Breast epithelium (tissue), 3 donors: Measurements from ENCODE around the gene SPG11.

Source experiments
- POLR2AphosphoS5 ChIP-seq, 3 donors: sonication (generic); formaldehyde crosslinking; IDR thresholded peaks; one replicate each; pipeline ENCODE4 v1.6.1; 2017; ENCODE audit warnings: antibody characterized with exemption in 3 of 3
- TF ChIP-seq, protein P1 (sequence below), 3 donors: fragments of 450-650 bp; IDR thresholded peaks; one replicate each; pipeline ENCODE4 v1.5.1; 2016 to 2017; ENCODE audit warnings: antibody characterized with exemption in 3 of 3, mild to moderate bottlenecking in 3 of 3, moderate library complexity in 3 of 3

DNA sequence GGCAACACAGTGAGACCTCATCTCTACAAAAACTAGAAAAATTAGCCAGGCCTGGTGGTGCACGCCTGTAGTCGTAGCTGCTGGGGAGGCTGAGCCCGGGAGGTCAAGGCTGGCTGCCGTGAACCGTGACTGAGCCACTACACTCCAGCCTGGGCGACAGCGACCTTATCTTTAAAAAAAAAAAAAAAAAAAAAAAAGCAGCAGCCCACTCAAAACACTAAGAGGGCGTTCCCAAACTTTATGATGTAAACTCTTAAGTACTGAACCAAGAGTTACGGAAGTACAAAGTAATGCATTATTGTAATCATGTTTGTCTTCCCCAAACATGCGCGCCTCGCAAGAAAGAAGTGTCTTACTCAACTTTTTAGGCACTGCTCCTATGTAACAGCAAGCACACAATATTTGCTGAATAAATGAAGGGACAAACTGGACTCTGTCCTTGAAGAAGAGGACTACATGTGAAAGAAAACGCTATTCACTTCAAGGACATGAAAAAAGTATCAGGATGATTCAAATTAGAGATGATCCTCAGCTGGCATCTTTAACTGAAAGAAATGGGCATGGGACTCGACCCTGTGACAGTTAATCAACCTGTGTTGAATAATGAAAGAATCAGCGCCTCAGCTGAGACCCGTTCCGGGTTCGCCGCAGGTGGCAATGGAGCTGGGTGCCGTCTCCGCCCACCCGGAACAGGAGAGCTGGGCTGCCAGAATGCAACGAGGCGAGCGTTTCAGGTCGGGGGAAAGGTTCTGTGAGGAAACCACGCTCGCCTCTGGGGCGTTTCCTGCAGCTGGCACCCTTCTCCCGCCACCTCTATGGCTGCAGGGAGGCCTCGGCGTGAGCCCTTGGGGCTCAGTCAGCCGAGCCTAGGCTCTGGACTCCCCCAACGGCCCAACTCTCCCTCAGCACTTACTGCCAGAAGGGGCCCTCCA is 718 bp downstream of the SPG11 start:
- TF ChIP-seq, protein P1, sequence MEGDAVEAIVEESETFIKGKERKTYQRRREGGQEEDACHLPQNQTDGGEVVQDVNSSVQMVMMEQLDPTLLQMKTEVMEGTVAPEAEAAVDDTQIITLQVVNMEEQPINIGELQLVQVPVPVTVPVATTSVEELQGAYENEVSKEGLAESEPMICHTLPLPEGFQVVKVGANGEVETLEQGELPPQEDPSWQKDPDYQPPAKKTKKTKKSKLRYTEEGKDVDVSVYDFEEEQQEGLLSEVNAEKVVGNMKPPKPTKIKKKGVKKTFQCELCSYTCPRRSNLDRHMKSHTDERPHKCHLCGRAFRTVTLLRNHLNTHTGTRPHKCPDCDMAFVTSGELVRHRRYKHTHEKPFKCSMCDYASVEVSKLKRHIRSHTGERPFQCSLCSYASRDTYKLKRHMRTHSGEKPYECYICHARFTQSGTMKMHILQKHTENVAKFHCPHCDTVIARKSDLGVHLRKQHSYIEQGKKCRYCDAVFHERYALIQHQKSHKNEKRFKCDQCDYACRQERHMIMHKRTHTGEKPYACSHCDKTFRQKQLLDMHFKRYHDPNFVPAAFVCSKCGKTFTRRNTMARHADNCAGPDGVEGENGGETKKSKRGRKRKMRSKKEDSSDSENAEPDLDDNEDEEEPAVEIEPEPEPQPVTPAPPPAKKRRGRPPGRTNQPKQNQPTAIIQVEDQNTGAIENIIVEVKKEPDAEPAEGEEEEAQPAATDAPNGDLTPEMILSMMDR (IDR thresholded peaks at IDR 0.05): no peak
- TF ChIP-seq POLR2AphosphoS5 (IDR thresholded peaks at IDR 0.05): no peak
